Measurements from ENCODE around the gene SLC6A16. TPM values are rescaled to one million over a fixed set of nuclear protein-coding genes. Genes with fewer than 3 reads are reported as not detected.

Gene SLC6A16
- total and polyA plus RNA-seq, 2 of the 8 experiments (the other 6 are each of a cell fraction or from before 2014, with no cell fraction given), result 1.1 to 1.5 TPM

- no peak overlapping the region for H3K23ac ChIP-seq (ENCODE audit: insufficient read length)
- H2BK12ac ChIP-seq (ENCODE audit: low read depth, low read length), result no peak overlapping the region
- no peak overlapping the region for H4K91ac ChIP-seq (replicated peaks; ENCODE audit: insufficient read length, low read length)
- no peak overlapping the region for H2BK5ac ChIP-seq (ENCODE audit: low read depth, low read length)
- no peak overlapping the region for H3K18ac ChIP-seq (ENCODE audit: extremely low read depth, low read length)
- no peak overlapping the region for H2BK120ac ChIP-seq (replicated peaks; ENCODE audit: low read depth, low read length)
- no peaks in the 10 kb centered on the region for H3K9me3 ChIP-seq (ENCODE audit: insufficient read depth in 2 of 2, low read depth in 1 of 2, low read length in 1 of 2)
- H3K79me1 ChIP-seq (ENCODE audit: low read depth, low read length), result peaks cover 13% of the 10 kb centered on the region
- DNase-seq (ENCODE audit: low read depth in 1 of 2, low spot score in 2 of 2), result no peak
- no peak overlapping the region for H3K4me3 ChIP-seq (ENCODE audit: extremely low read depth in 1 of 4, insufficient read depth in 2 of 4, low read depth in 3 of 4, low read length in 4 of 4)
- no peak overlapping the region for H3K56ac ChIP-seq (replicated peaks; ENCODE audit: insufficient read length, low read depth, low read length)
- peaks cover 0 to 23% of the 10 kb centered on the region in 2 experiments; a peak in 3 of 4 replicates for H3K79me2 ChIP-seq (ENCODE audit: control insufficient read depth in 1 of 2, insufficient read depth in 2 of 2, low read length in 2 of 2)
- POLR2A ChIA-PET (ENCODE audit: partially characterized antibody), result interaction anchor here (4.8 kb wide), 1 partner anchor 15 kb away, joined by 41 read pairs; no protein-coding TSS in a partner anchor
- no peak overlapping the region for H3K27ac ChIP-seq (ENCODE audit: low read depth, low read length)
- H2BK15ac ChIP-seq (ENCODE audit: low read length), result no peak overlapping the region
- peaks cover 7 to 13% of the 10 kb centered on the region in 2 experiments for H4K20me1 ChIP-seq (replicated peaks in 1 of 2; ENCODE audit: control insufficient read depth in 1 of 2, insufficient read depth in 2 of 2, low read length in 2 of 2)
- peaks cover 33 to 88% (median 64%) of the 10 kb centered on the region in 4 experiments for H3K36me3 ChIP-seq (ENCODE audit: control insufficient read depth in 2 of 4, insufficient read depth in 4 of 4, low read length in 3 of 4)
- H3K4me2 ChIP-seq (ENCODE audit: insufficient read depth in 1 of 2, low read depth in 2 of 2, low read length in 2 of 2), result no peak overlapping the region
- no peak overlapping the region for H4K8ac ChIP-seq (ENCODE audit: extremely low read depth, insufficient read depth, low read length)
- H3K9ac ChIP-seq (replicated peaks in 1 of 4; ENCODE audit: extremely low read depth in 1 of 4, low read depth in 3 of 4, low read length in 3 of 4), result no peak overlapping the region
- no peaks in the 10 kb centered on the region for H3K23me2 ChIP-seq (ENCODE audit: low read depth, low read length)
- peaks cover 0 to 6% (median 3%) of the 10 kb centered on the region in 4 experiments; a peak in 4 of 7 replicates for H3K4me1 ChIP-seq (replicated peaks in 1 of 4; ENCODE audit: control insufficient read depth in 3 of 4, insufficient read depth in 4 of 4, low read length in 3 of 4)
- no peak overlapping the region for H2AK5ac ChIP-seq (ENCODE audit: low read depth, low read length)
- H3K4ac ChIP-seq (replicated peaks; ENCODE audit: insufficient read length, low read depth, low read length), result no peak overlapping the region
- 90% methylated on average over 10 of the region's 12 CpGs; no CpG with 5 or more reads in 1 of the 2 experiments for WGBS, 2 experiments (ENCODE audit: extremely low coverage in 1 of 2, insufficient coverage in 1 of 2, insufficient read length in 1 of 2, insufficient replicate concordance in 2 of 2, low coverage in 1 of 2, low lambda C conversion rate in 2 of 2, missing lambda C conversion rate in 1 of 2)
- H3K27me3 ChIP-seq (replicated peaks in 1 of 4; ENCODE audit: control insufficient read depth in 3 of 4, extremely low read depth in 1 of 4, insufficient read depth in 3 of 4, low read length in 3 of 4), result no peaks in the 10 kb centered on the region
- no peak overlapping the region for H3K14ac ChIP-seq (ENCODE audit: insufficient read length)
- no peak overlapping the region for H4K5ac ChIP-seq (ENCODE audit: insufficient read length, low read depth, low read length)
- CTCF ChIA-PET (ENCODE audit: partially characterized antibody), result interaction anchor here (1.3 kb wide), 1 partner anchor 36 kb away, joined by 5 read pairs; no protein-coding TSS in a partner anchor
- H2AFZ ChIP-seq (ENCODE audit: low read length), result no peak overlapping the region
- no peak for FAIRE-seq
- H2BK20ac ChIP-seq (ENCODE audit: low read length), result no peak overlapping the region
- TF ChIP-seq ATF2 (IDR thresholded peaks at IDR 0.05; ENCODE audit: low read length), result no peak
- no peak for TF ChIP-seq BACH1 (IDR thresholded peaks at IDR 0.05; ENCODE audit: low read length)
- TF ChIP-seq KDM1A (IDR thresholded peaks at IDR 0.05; ENCODE audit: borderline replicate concordance, low read length), result no peak
- no peak for TF ChIP-seq MAX (IDR thresholded peaks at IDR 0.05)
- no peak for TF ChIP-seq SUZ12 (IDR thresholded peaks at IDR 0.05; ENCODE audit: low read length)
- no peak for TF ChIP-seq SIX5 (IDR thresholded peaks at IDR 0.05; ENCODE audit: low read depth, low read length)
- no peak for TF ChIP-seq CREB1 (IDR thresholded peaks at IDR 0.05)
- TF ChIP-seq KDM4A (IDR thresholded peaks at IDR 0.05; ENCODE audit: low read depth, low read length, severe bottlenecking), result no peak
- no peak for TF ChIP-seq CBX8 (IDR thresholded peaks at IDR 0.05; ENCODE audit: borderline replicate concordance, low read depth, low read length)
- TF ChIP-seq GABPA (IDR thresholded peaks at IDR 0.05; ENCODE audit: borderline replicate concordance, insufficient read depth, low read length), result no peak
- TF ChIP-seq, protein P1, sequence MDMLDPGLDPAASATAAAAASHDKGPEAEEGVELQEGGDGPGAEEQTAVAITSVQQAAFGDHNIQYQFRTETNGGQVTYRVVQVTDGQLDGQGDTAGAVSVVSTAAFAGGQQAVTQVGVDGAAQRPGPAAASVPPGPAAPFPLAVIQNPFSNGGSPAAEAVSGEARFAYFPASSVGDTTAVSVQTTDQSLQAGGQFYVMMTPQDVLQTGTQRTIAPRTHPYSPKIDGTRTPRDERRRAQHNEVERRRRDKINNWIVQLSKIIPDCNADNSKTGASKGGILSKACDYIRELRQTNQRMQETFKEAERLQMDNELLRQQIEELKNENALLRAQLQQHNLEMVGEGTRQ (IDR thresholded peaks at IDR 0.05; ENCODE audit: low read length), result no peak
Observed at GRCh38 chr19:49355909-49356353, 30.9 kb upstream of the SLC6A16 start.

All from H1 (cell line).